ENCODE data around the gene KLRC3.
"Not testable (repeated sequence)": the region's sequence is repeated elsewhere in the genome, so short reads cannot be mapped to it uniquely, and the experiment has no call there.

KLRC3 gene

GRCh38 chr12:10420334-10420733 is at the start of gene KLRC3:
Gene KLRC3 (minus strand): TSS chr12:10420595. CDS start chr12:10420550, 45 bp downstream.
- not testable (repeated sequence) for H3K27ac ChIP-seq

GRCh38 chr12:10469701-10470100 is 49.3 kb upstream of the KLRC3 start:
- H3K27ac ChIP-seq, result no peak overlapping the region
- no peak for TF ChIP-seq CTCF (conservative IDR thresholded peaks at IDR 0.05)

GRCh38 chr12:10466311-10466710 is 45.9 kb upstream of the KLRC3 start:
- H3K27ac ChIP-seq, result no peak overlapping the region
- TF ChIP-seq CTCF (conservative IDR thresholded peaks at IDR 0.05), result no peak

- TF ChIP-seq CTCF (conservative IDR thresholded peaks at IDR 0.05), result no peak
- H3K27ac ChIP-seq, result no peak overlapping the region
Measured at GRCh38 chr12:10457760-10458159, 37.4 kb upstream of the KLRC3 start.

GRCh38 chr12:10456856-10457255 is 36.5 kb upstream of the KLRC3 start:
- no peak for TF ChIP-seq CTCF (conservative IDR thresholded peaks at IDR 0.05)
- H3K27ac ChIP-seq, result no peak overlapping the region

GRCh38 chr12:10455766-10456165 is 35.4 kb upstream of the KLRC3 start:
- no peak for TF ChIP-seq CTCF (conservative IDR thresholded peaks at IDR 0.05)
- H3K27ac ChIP-seq, result no peak overlapping the region

- no peak overlapping the region for H3K27ac ChIP-seq
- TF ChIP-seq CTCF (conservative IDR thresholded peaks at IDR 0.05), result no peak
Measured at GRCh38 chr12:10454531-10454930, 34.1 kb upstream of the KLRC3 start.

- TF ChIP-seq CTCF (conservative IDR thresholded peaks at IDR 0.05), result no peak
- H3K27ac ChIP-seq, result no peak within 1 kb of the TSS
Measured at GRCh38 chr12:10453156-10453555, 32.8 kb upstream of the KLRC3 start, which contains the start of gene KLRC1. Gene KLRC1 (minus strand): TSS chr12:10453377. CDS start chr12:10451156, 2,221 bp downstream.
